Measurements from ENCODE around the gene CYB5R2.

Gene CYB5R2

DNA sequence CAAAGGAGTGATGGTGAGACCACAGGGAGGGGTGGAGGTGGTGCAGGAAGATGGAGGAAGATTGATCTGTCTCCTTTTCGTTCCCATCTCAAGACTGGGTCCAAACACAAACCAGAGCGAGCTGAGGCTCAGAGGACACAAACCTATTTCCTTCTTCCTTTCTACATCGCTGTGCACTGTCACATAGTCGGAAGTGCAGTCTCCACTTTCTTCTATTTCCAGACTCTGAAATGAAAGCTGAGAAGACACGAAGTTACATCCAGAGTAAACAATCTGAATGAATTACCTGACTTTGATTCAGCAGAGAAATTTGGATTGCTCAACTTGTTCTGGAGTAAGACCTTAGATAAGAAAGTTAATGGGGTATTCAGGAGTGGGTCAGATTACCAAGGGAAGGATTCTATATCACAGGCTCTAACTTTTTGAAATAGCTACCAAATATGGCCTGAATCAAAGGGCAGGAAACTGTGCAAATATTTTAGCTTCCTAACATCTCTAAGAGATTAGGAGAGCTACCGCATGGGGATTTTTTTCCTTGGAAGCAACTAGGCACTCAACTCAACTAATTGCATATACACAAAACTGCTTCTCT, 18.6 kb upstream of the CYB5R2 start:
- no peak for DNase-seq (ENCODE audit: low read depth)
- H3K4me3 ChIP-seq (ENCODE audit: low read length): no peak overlapping the region
- TF ChIP-seq, protein P1, sequence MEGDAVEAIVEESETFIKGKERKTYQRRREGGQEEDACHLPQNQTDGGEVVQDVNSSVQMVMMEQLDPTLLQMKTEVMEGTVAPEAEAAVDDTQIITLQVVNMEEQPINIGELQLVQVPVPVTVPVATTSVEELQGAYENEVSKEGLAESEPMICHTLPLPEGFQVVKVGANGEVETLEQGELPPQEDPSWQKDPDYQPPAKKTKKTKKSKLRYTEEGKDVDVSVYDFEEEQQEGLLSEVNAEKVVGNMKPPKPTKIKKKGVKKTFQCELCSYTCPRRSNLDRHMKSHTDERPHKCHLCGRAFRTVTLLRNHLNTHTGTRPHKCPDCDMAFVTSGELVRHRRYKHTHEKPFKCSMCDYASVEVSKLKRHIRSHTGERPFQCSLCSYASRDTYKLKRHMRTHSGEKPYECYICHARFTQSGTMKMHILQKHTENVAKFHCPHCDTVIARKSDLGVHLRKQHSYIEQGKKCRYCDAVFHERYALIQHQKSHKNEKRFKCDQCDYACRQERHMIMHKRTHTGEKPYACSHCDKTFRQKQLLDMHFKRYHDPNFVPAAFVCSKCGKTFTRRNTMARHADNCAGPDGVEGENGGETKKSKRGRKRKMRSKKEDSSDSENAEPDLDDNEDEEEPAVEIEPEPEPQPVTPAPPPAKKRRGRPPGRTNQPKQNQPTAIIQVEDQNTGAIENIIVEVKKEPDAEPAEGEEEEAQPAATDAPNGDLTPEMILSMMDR (IDR thresholded peaks at IDR 0.05; ENCODE audit: insufficient read depth, low read depth, low read length, missing control alignments): no peak

DNA sequence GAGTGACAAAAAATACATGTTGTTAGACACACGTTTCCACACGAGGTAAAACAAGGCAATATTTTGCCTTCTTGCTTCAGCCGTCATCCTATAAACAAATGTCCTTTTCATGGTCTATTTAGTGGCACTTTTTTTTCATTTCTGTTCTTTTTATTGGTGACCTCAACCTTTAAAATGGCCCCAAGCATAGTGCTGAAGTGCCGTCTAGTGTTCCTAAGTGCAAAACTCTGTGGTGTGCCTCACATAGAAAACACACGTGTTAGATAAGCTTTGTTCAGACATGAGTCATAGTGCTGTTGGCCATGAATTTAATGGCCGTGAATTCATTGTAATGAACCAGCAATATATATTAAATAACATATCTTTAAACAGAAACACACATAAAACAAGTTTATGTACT, 17.3 kb upstream of the CYB5R2 start:
- no peak overlapping the region for H3K4me3 ChIP-seq (ENCODE audit: low read length)
- TF ChIP-seq, protein P1 (IDR thresholded peaks at IDR 0.05; ENCODE audit: insufficient read depth, low read depth, low read length, missing control alignments): no peak
- DNase-seq (ENCODE audit: low read depth): peak; percentile 38

DNA sequence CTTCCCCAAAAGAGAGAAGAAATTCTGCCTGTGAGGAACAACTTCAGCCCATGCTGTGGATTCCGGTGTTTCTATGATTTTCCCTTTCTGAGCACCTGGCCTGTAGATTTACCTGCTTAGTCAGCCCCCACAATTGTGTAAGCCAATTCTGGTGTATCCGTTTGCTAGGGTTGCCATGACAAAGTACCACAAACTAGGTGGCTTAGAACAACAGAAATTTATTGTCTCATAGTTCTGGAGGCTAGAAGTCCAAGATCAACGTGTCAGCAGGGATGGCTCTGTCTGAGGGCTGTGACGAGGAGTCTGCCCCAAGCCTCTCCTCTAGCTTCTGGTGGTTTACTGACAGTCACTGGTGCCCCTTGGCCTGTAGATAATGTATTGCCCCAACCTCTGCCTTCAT, 15.9 kb upstream of the CYB5R2 start:
- no peak overlapping the region for H3K4me3 ChIP-seq (ENCODE audit: low read length)
- TF ChIP-seq, protein P1 (IDR thresholded peaks at IDR 0.05; ENCODE audit: insufficient read depth, low read depth, low read length, missing control alignments): no peak
- no peak for DNase-seq (ENCODE audit: low read depth)

DNA sequence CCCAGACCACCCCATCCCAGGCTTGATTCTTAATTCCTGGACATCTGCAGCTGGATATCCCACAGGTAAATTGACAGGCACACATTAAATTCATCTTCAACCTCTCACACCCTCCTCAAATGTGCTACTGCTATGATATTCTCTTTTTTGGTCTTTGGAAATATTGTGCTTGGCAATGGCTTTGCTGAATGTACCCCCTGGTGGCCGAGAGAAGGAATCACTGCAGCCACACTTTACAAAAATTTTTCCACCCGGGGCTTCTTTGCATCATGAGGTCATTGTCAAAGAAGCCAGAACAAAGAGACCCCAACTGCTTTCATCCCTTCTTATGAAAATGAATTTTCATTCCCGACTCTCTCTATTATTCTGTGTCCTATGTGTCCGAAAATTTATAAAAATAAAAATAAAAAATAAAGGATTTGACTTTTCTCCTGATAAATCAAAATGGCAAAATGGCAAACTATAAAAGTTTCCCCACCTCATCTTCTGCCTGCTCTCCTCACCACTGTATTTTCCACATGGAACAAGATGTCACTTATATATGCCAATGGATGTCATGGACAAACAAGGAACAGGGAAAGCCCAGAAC, 15.0 kb upstream of the CYB5R2 start:
- no peak overlapping the region for H3K4me3 ChIP-seq (ENCODE audit: low read length)
- TF ChIP-seq, protein P1 (IDR thresholded peaks at IDR 0.05; ENCODE audit: insufficient read depth, low read depth, low read length, missing control alignments): peak; percentile 85
- peak; percentile 45 for DNase-seq (ENCODE audit: low read depth)

DNA sequence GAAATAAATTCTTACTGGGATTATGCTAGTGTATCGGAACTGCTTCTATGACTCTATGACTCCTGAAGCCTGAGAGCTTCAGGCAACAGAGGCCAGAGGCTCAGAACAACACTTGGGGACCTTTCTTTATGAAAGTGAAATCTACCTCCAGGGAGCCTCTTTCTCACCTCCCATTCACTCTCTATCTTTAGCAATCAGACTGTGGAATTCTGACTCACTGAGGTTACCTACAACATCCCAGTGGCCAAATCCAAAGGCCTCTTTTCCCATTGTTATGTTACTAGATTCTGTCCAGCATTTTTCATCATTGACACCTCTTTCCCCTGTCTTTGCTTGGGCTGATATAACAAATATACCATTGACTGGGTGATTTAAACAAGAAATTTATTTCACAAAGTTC, 14.1 kb upstream of the CYB5R2 start:
- no peak overlapping the region for H3K4me3 ChIP-seq (ENCODE audit: low read length)
- peak; percentile 38 for DNase-seq (ENCODE audit: low read depth)
- TF ChIP-seq, protein P1 (IDR thresholded peaks at IDR 0.05; ENCODE audit: insufficient read depth, low read depth, low read length, missing control alignments): no peak

DNA sequence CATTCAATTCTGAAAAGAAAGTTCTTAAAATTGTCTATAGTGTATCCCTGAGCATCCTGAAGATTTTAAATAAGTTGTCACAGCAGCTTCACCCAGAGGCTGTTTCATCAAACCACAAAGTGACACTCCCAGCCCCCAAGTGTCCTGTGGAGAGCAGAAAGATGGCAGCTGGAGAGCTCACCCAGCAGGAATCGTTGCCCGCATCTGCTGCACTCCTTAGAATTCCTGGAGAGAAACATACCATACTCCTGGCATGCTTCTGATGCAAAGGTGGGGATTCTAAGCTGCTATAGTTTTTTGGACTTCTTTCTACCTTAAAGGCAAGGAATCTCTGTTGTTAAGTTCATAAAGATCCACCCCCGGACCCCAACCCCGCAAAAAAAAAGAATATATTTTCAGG, 13.5 kb upstream of the CYB5R2 start:
- TF ChIP-seq, protein P1 (IDR thresholded peaks at IDR 0.05; ENCODE audit: insufficient read depth, low read depth, low read length, missing control alignments): no peak
- H3K4me3 ChIP-seq (ENCODE audit: low read length): no peak overlapping the region
- no peak for DNase-seq (ENCODE audit: low read depth)

DNA sequence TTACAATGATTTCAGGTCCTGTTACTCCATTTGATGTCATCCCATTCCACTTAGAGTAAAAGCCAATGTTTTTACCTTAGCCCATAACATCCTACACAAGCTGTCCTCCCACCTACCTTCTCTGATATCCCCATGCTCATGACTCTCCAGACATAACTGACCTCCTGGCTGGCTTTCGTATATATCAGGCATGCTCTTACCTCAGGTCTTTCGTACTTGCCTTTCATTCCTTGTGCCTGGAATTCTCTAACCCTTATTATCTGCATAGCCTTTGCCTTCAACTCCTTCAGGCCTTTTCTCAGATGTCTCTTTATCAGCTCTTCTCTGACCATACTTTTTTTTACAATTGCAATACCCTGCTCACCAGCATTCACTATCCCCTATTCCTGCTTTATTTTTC, 10.3 kb upstream of the CYB5R2 start:
- TF ChIP-seq, protein P1 (IDR thresholded peaks at IDR 0.05; ENCODE audit: insufficient read depth, low read depth, low read length, missing control alignments): no peak

More for the DNA sequence above, 10.3 kb upstream of the CYB5R2 start:
- no peak overlapping the region for H3K4me3 ChIP-seq (ENCODE audit: low read length)
- DNase-seq (ENCODE audit: low read depth): no peak

Measured in epithelial cell of esophagus (primary cell).